Prostate gland (tissue), 2 donors: ENCODE data around the gene CEP131. TPM values are rescaled to one million over a fixed set of nuclear protein-coding genes. Genes with fewer than 3 reads are reported as not detected.

Source experiments
- DNase-seq: peaks from one replicate; pipeline ENCODE4 v3.0.0-alpha.2; 2019; ENCODE audit warnings: low spot score
- H3K27ac ChIP-seq, 2 donors: fragments of 200-600 bp; sonication (generic); 2 replicates each; pipeline ENCODE4 v1.5.1; 2017 to 2019
- H3K27me3 ChIP-seq: fragments of 200-600 bp; sonication (generic); replicated peaks from 2 replicates; pipeline ENCODE4 v1.5.1; 2019; ENCODE audit not compliant: insufficient read depth
- H3K36me3 ChIP-seq, 2 donors: fragments of 200-600 bp; sonication (generic); 1 replicate in 1 of 2; 2 replicates in 1 of 2; pipeline versions ENCODE4 v1.5.1 to v1.8.1; 2017 to 2019
- H3K4me1 ChIP-seq: fragments of 200-600 bp; sonication (generic); replicated peaks from 2 replicates; pipeline ENCODE4 v1.5.1; 2019
- H3K4me3 ChIP-seq, 2 donors: fragments of 200-600 bp; sonication (generic); 2 replicates each; pipeline ENCODE4 v1.5.1; 2017 to 2019
- H3K9me3 ChIP-seq: fragments of 200-600 bp; sonication (generic); 2 replicates; pipeline ENCODE4 v1.5.1; 2017
- POLR2A ChIP-seq: fragments of 450-650 bp; IDR thresholded peaks from one replicate; pipeline ENCODE4 v1.6.1; 2016; ENCODE audit warnings: antibody characterized with exemption, mild to moderate bottlenecking
- POLR2AphosphoS5 ChIP-seq: sonication (generic); formaldehyde crosslinking; IDR thresholded peaks from one replicate; pipeline ENCODE4 v1.6.1; 2017; ENCODE audit warnings: antibody characterized with exemption
- WGBS: methylation state at CpG from one replicate; pipeline ENCODE4 v1.1.5; 2018; 5-methylcytosine and 5-hydroxymethylcytosine counted together
- intact Hi-C: fragments of 100-400 bp; cut with DNase I; formaldehyde crosslinking; loops from one replicate; pipeline ENCODE4 v1.14.2; 2022
- total RNA-seq, 2 donors: library from RNA; depleted of rRNA; stranded (reverse); fragments of >200 nt; gene quantifications; one replicate each; pipeline ENCODE4 v1.1.0, GENCODE V29; 2016
- TF ChIP-seq, protein P1 (sequence below), 4 experiments: fragments of 200-600 bp in 2 of 4; fragments of 450-650 bp in 2 of 4; sonication (generic) in 2 of 4; IDR thresholded peaks; 1 replicate in 3 of 4; 2 replicates in 1 of 4; pipeline ENCODE4 v1.5.1; 2016 to 2019; ENCODE audit warnings: antibody characterized with exemption in 4 of 4, mild to moderate bottlenecking in 2 of 4, moderate library complexity in 2 of 4

The CEP131 gene
- total RNA-seq, 2 donors from 2014 or later: 7.1 to 24.0 TPM

DNA sequence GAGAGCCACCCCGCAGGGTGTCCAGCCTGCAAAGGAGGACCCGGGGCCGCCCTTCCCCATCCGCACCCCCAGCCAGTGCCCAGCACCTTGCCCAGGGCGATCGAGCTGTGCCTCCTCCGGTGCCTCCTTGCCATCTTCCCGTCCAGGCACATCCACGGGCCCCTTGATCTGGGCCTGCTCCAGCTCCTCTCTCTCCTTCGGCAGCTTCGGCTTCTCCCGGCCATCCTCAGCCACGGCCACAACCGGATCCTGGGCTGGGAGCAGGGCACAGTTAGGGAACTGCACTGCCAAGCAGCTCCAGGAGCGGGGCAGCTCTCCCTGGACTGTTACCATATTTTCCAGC is 30.2 kb upstream of the CEP131 start:
- TF ChIP-seq POLR2A (no peak), POLR2AphosphoS5 (no peak)
- TF ChIP-seq, protein P1, sequence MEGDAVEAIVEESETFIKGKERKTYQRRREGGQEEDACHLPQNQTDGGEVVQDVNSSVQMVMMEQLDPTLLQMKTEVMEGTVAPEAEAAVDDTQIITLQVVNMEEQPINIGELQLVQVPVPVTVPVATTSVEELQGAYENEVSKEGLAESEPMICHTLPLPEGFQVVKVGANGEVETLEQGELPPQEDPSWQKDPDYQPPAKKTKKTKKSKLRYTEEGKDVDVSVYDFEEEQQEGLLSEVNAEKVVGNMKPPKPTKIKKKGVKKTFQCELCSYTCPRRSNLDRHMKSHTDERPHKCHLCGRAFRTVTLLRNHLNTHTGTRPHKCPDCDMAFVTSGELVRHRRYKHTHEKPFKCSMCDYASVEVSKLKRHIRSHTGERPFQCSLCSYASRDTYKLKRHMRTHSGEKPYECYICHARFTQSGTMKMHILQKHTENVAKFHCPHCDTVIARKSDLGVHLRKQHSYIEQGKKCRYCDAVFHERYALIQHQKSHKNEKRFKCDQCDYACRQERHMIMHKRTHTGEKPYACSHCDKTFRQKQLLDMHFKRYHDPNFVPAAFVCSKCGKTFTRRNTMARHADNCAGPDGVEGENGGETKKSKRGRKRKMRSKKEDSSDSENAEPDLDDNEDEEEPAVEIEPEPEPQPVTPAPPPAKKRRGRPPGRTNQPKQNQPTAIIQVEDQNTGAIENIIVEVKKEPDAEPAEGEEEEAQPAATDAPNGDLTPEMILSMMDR (IDR thresholded peaks at IDR 0.05): no peak

GRCh38 chr17:81252326-81252986 is 29.7 kb upstream of the CEP131 start:
- peaks cover 0 to 3% of the 10 kb centered on the region in 2 donors for H3K36me3 ChIP-seq
- peaks cover 7% of the 10 kb centered on the region for H3K4me1 ChIP-seq
- no peak overlapping the region for H3K4me3 ChIP-seq
- H3K27ac ChIP-seq: no peak overlapping the region
- H3K9me3 ChIP-seq: no peaks in the 10 kb centered on the region
- 85% methylated on average over 15 of the region's 15 CpGs for WGBS
- TF ChIP-seq POLR2AphosphoS5 (no peak), POLR2A (no peak)
- TF ChIP-seq, protein P1 (IDR thresholded peaks at IDR 0.05): no peak
- DNase-seq: no peak
- H3K27me3 ChIP-seq: no peaks in the 10 kb centered on the region
- intact Hi-C loops: loop anchor here (5.0 kb wide), 2 partner anchors 40 to 350 kb away; no protein-coding TSS in a partner anchor

More for the DNA sequence above, 30.2 kb upstream of the CEP131 start:
- peaks cover 7% of the 10 kb centered on the region for H3K4me1 ChIP-seq
- H3K36me3 ChIP-seq: peaks cover 0 to 3% of the 10 kb centered on the region in 2 donors
- no peak overlapping the region for H3K4me3 ChIP-seq
- H3K27ac ChIP-seq: no peak overlapping the region
- H3K9me3 ChIP-seq: no peaks in the 10 kb centered on the region
- H3K27me3 ChIP-seq: no peaks in the 10 kb centered on the region
- WGBS: 78% methylated on average over 15 of the region's 15 CpGs
- no peak for DNase-seq
- intact Hi-C loops: loop anchor here (5.0 kb wide), 2 partner anchors 39 to 349 kb away; no protein-coding TSS in a partner anchor

DNA sequence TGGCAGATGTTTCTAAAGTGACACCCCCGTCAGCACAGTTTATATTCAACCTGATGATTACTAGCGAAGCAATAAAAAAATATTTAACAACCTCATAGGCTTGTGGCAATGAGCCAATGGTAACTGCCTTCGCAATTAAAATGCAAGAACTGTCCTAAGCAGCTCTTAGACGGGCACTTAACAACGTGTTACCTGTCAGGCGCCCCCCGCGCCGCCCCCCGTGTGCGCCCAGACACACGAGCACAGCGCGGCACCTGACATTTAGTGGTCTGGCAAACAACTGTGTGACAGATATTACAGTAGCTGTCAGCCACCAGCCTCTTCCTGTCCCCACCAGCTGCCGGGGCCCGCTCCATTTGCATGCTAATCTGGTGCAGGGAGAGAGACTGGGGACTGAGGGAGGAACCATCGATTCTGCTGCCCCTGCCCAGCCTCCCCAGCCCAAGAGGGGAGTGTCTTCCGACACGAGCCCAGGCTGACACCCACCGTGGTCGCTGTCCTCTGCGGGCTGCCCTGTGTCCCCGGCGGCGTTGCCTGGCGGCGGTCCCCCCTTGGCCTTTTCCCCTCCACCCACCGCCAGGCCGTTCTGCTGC is 29.0 kb upstream of the CEP131 start:
- intact Hi-C loops: loop anchor here (5.0 kb wide), 2 partner anchors 40 to 350 kb away; no protein-coding TSS in a partner anchor
- no peaks in the 10 kb centered on the region for H3K27me3 ChIP-seq
- no peaks in the 10 kb centered on the region for H3K9me3 ChIP-seq
- 60% methylated on average over 29 of the region's 29 CpGs for WGBS
- peaks cover 0 to 3% of the 10 kb centered on the region in 2 donors for H3K36me3 ChIP-seq
- peaks cover 7% of the 10 kb centered on the region for H3K4me1 ChIP-seq
- DNase-seq: no peak
- no peak overlapping the region for H3K4me3 ChIP-seq
- H3K27ac ChIP-seq: no peak overlapping the region
- TF ChIP-seq, protein P1 (IDR thresholded peaks at IDR 0.05): no peak
- TF ChIP-seq POLR2A (no peak), POLR2AphosphoS5 (no peak)

DNA sequence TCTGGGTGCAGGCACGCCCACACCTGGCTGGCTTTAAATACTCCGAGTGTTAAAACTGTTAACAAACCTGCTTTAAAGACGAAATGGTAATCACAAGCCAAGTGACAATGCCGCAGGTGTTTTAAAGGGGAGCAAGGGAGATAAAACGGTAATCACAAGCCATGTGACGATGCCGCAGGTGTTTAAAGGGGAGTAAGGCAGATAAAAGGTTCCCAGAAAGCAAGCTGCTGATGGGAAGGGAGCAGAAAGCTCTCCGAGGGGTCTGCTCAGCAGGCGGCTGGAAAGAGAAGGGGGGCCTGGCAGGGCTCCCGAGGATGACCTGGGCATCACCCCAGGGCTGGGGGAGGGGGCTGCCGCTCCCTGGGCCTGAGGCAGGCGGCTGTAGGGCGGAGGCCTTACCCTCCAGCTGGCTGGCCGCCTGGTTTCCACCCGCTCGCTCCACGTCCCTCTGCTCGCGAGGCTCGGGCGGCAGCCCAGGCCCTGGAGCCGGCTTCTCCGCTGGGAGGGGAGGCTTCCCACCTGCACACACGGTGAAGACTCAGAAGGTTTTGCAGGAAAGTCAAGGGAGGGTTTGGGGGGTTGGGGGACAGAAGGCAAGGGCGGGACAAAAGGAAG is 28.4 kb upstream of the CEP131 start:
- H3K4me1 ChIP-seq: peaks cover 7% of the 10 kb centered on the region
- H3K27ac ChIP-seq: no peak overlapping the region
- H3K36me3 ChIP-seq: peaks cover 0 to 3% of the 10 kb centered on the region in 2 donors
- WGBS: 73% methylated on average over 25 of the region's 25 CpGs
- TF ChIP-seq POLR2A (no peak), POLR2AphosphoS5 (no peak)
- TF ChIP-seq, protein P1 (IDR thresholded peaks at IDR 0.05): no peak
- no peak for DNase-seq
- H3K9me3 ChIP-seq: no peaks in the 10 kb centered on the region
- no peak overlapping the region for H3K4me3 ChIP-seq
- intact Hi-C loops: loop anchor here (5.0 kb wide), 2 partner anchors 41 to 351 kb away; no protein-coding TSS in a partner anchor
- no peaks in the 10 kb centered on the region for H3K27me3 ChIP-seq
